Parietal lobe (tissue), 1 donor: ENCODE data around the gene GOLGA6L7. TPM values are rescaled to one million over a fixed set of nuclear protein-coding genes. Genes with fewer than 3 reads are reported as not detected.

Source experiments
- total RNA-seq: library from RNA; depleted of rRNA; stranded (reverse); fragments of >200 nt; gene quantifications from one replicate; pipeline ENCODE4 v1.2.3, GENCODE V29; 2014

Gene GOLGA6L7, protein sequence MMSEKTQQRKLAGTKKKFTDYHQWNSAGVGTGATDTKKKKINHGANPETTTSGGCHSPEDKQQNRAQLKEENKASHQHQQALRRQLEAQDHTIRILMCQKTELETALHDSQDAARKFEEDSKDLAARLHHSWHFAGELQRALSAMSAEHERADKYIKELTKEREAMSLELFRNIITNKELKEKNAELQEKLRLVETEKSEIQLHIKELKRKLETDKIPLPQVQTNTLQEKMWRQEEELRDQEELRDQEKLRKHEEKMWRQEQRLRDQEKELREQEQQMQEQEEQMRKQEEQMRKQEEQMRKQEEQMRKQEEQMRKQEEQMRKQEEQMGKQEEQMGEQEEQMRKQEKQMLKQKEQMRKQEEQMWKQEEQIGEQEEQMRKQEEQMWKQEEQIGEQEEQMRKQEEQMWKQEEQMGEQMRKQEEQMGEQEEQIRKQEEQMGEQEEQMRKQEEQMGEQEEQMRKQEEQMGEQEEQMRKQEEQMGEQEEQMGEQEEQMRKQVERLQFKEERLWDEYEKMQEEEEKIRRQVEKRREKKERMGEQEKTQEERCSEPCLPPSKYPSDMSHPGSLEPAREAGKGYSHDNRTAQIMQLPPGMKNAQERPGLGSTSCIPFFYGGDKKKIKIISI
- not detected for total RNA-seq

DNA sequence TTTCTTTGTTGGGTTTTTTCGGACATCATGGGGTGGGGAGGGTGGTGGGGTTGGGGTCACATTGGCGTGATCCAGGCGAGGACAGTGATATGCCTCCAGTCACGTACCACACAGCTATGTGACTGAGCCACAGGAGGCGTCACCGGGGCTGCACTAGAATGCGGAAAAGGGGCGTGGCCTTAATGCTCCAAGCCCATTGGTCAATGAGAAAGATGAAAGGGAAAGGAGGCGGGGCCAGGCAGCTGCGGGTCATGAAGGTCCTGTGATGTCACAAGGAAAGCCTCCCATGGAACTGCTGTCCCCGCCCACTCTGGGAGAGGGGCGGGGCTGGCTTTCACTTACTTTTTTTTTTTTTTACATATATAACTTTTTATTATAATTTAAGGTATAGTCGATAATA is at the start of gene GOLGA6L7:
TSS of gene GOLGA6L7 (minus strand) at position 124 of the 400 bp plus-strand sequence. CDS start at position 29, 95 bp downstream.

DNA sequence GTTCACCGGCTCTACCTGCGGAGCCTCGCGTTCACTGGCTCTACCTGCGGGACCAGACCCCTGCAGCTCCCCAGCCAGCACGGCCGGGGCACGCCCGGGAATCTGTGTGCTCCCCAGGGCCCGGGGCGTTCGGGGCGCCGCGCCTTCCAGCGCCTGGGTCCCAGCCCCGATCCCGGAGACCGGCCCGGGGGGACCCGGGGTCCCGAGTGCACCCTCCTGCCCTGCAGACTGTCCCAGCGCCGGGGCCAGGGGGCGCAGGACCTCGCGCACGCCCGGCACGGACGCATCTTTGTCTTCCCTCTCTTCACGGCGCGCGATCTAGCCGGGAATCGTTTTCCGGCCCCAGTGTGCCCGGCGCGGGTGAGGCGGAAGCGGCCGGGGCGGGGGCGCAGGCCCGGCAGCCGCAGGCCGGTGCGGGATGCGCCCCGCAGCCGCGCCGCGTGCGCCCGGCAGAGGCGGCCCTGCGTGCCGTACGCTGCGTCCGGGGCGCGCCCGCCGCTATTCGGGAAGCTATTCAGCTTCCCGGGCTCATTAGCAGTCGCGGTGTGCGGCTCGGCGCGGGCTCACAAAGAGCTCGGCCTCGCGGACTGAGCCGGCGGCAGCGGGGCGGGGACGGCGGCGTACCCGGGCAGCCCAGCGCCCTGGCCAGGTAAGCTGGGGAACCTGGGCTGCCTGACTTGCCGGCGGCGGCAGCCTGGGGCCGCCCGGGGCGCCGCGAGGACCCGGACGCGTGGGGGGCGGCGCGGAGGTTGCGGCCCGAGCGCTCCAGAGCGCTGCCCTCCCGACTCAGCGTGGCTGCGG is 37.4 kb upstream of the GOLGA6L7 start, which contains the start of gene APBA2:
TSS of gene APBA2 (plus strand) at position 345 of the 801 bp plus-strand sequence. CDS start 167,911 bp downstream, outside the sequence.

Other genes with a start within 250 kb of the GOLGA6L7 start
- gene GOLGA8M, start 136.2 kb downstream of the GOLGA6L7 start, total RNA-seq = 1.3 TPM
- gene APBA2, start 37.3 kb upstream of the GOLGA6L7 start, total RNA-seq = 152 TPM